ENCODE results near the gene PGR.

PGR gene

DNA sequence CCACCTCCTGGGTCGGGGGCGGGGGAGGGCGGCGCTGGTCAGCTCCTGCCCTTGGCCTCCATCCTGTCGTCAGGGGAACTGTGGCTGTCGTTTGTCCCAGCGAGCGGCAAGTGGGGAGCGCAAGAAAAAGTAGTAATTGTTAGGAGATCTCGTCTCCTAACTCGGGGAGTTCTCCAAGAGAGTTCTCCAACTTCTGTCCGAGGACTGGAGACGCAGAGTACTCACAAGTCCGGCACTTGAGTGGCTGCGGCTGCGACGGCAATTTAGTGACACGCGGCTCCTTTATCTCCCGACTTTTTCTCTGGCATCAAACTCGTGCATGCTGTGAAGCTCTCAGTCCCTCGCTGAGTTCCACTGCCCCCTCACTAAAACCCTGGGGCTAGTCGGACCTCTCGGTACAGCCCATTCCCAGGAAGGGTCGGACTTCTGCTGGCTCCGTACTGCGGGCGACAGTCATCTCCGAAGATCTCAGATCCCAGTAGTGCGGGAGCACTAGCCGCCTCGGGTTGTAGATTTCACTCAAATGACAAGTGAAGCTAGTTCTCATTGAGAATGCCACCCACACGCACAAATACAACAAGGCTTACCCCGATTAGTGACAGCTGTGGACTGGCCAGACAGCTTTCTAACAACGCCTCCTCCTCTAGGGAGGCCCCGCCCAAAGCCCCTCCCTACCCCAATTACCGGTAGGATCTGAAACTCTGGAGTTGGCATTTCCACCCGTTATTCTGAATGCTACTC, at the start of gene PGR:
Gene PGR, minus strand, starts transcription at position 611 of the 741 bp plus-strand sequence. CDS start 743 bp downstream, outside the sequence.
- DNase-seq = no peak

DNA sequence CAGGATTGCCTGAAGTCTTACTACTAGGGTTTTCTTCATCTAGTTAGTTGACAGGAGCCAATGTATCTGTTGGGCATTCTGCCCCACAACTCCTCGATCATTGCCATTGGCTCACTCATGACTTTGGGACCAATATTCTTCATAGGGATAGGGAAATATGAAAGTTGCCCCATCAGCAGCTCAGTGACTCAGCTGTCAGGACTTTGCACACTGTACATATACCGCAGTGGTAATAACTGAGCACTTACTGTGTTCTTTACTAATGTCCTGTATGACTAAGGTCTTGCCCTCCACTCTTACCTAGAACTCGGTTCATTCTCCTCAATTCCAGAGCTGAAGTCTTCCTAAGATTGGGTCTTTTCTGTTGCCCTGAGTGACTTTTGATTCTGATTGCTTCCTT, 46.8 kb upstream of the PGR start:
- no peak for DNase-seq

- no peak for DNase-seq
Observed at GRCh38 chr11:101169944-101170343, 40.3 kb upstream of the PGR start.

- DNase-seq = no peak
Observed at GRCh38 chr11:101166038-101166437, 36.4 kb upstream of the PGR start.

- no peak for DNase-seq
Observed at GRCh38 chr11:101158119-101158518, 28.5 kb upstream of the PGR start.

DNA sequence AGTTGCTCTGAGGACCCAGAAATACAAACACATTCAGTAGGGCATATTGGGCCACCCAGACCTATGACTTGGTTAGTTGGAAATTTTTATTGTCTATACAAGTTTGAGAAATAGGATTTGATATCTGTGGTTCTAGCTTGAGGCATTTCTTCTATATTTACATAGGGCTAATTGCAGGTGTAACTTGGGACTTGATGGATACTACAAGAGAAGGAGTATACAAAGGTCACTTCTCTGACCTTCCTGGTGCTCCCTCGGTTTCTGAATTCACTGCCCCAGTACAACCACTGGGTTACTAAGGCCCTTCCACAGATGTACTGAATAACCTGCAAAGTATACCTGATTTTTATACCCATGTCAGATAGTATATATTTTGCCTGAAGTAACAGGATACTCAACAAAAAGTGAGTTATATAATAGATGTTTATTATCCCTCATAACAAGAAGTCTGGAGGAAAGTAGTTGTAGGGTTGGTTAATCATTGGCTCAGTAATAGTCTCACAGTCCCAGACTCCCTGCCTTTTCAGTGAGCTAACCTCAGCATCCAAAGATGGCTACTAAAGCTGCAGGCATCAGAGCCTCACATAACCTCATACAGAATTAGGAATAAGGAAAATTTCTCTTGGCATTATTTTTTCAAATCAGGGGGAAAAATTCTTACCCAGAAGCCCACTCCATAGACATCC, 8.8 kb upstream of the PGR start:
- no peak for DNase-seq

DNA sequence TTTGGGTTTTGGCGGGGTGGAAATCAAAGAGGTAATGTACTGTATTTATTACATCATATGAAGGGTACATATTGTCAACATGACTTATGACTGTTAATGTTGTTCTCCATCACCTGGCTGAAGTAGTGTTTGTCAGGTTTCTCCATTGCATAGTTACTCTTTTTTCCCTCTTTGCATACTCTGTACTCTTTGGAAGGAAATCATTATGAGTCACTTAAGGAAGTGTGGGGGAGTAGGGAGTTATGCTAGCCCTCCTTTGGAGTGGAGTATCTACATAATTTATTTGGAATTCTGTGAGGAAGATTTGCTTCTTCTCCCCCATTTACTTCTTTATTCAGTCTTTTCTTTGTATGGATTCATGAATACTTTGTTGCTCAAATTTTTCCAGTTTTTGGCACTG, 3.6 kb upstream of the PGR start:
- DNase-seq = no peak

DNA sequence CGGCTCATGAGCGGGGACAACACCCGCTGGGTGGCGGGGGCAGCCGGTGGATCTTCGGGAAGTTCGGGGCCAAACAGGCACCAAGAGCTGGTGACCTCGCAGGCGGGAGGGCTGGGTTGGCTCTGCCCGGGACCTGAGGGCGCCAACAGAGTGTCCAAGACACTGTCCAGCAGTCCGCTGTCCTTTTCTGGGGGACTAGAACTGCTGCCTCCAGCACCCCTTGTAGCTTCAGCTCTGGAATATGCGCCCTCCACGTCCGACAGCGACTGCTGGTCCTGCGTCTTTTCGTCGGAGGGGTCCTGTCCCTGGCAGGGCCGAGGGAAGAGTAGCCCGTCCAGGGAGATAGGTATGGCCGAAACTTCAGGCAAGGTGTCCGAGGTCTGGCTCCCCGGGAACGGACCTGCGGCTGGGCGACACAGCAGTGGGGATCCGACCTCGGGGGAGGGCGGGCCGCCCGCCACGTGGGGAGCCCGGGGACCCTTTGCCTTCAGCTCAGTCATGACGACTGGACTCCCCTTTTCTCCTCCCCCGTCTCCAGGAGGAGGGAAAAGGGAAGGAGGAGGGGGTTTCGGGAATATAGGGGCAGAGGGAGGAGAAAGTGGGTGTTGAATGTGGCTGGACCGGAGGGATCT, 926 bp downstream of the PGR start:
- no peak for DNase-seq

DNA sequence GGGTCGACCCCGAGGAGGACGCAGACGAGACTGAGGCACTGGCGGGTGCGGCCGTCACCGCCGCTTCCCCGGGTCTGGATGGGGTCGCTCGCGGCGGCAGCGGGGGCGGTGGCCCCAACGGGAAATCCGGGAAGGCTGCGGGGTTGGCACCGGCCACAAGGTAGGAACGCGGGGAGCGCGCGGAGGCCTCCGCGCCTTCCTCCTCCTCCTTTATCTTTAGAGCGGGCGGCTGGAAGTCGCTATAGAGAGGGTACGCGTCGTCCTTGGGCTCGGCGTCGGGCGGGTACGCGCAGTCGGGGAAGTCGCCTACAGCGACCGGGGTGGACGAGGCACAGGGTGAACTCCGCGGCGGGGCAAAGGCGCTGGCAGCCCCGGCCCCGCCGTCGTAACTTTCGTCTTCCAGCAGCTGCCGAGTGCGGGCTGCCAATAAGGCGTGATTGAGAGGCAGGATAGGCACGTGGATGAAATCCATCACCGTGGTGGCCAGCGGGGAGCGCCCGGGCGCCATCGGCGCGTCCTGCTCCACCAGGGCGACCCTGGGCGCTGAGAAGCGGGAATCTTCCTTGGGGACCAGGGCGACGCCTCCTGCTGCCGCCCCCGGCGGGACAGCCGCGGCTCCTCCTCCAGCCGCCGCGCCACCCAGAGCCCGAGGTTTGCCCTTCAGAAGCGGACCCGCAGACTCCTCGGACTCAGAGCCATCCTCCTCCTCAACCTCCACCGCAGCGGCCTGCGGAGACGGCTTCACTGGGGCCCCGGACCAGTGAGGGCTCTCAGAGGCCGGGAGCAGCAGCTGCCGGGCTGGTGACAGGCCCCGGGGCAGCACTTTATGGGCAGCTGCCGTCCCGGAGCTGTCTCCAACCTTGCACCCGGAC, 1.7 kb downstream of the PGR start:
- DNase-seq = no peak

DNA sequence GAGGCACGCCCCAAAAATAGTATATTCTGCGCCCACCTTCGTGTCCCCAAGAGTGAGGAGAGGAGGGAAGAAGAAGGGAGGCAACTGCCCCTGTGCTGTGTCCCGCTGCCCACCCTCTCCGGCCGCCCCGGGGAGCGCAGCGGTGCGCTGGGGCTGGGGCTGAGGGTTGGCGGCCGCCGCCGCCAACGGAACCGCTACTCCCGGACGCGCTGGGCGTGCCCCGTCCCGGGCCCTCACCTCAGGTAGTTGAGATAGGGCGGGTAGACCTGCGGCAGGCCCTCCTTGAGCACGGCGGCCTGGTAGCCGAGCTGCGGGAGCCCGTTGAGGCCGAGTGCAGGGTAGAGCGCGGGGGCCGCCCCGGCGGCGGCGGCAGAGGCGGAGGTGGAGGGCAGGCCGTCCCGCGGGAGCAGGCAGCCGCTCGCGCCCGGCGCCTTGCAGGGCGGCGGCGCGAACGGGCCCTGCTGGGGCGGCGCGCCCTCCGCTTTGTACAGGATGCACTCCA, 2.4 kb downstream of the PGR start:
- DNase-seq = no peak

DNA sequence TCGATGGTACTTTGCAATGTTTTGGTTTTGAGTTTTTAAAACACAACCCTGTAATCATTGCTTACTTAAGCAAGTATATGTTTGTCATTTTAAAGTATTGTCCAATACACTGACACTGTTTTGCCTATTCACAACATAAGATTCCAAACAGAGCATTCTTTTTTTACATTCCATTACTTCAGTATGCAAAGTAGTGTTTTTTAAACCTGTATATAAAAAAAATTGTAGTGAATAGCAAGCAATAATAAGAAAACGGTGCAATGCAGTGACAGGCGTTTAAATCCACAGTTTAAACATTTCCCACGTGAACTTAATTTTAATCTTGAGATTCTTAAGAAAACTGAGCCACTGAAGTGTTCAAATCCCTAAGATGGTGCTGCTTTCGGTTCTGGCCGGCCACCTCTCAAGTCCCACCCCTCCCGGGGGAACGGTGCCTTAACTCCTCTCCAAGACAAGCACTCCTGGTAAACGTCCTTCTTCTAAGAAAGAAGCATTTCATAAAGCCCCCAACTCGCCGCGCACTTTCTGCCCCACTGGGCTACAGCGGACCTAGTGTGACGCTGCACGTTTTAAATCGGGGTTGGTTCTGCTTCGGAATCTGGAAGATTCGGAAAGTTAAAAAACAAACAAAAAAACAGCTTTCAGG, 2.9 kb downstream of the PGR start:
- no peak for DNase-seq

- DNase-seq = no peak
Observed at GRCh38 chr11:101115671-101116160, 13.9 kb downstream of the PGR start.

DNA sequence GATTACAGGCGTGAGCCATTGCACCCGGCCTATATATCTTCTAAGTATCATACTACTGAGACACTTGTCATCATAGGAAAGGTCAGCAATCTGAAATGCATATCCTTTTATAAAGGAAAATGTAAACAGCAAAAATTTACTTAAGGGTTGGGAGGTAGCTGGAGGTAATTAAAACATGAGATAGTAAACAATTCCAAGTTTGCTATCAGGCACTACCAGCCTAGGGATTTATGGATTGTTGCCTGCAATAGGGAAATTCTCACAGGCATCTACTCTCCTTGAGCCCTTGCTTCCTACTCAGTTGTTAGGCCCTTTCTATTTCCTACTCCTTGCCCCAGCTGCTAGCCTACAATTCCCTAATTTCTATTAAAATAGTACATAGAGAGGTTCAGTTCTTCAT, 16.1 kb downstream of the PGR start:
- no peak for DNase-seq

DNA sequence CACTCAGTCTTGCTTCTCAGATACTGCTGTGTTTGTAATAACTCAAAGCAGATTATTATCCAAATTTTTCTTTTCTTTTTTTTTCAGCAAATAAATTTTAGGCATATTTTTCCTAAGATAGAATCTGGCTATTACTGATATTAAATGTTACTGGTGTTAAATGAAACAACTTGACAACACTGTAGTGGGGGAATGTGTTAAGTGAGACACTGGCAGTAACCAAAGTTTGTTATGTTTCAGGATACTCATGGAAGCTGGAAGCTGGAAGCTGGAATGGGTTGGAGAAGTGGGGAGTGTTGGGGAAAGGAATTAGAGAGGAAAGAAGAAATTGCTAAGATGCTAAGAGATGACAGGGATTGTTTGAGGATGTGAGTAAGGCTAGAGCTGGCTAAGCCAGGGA, 24.9 kb downstream of the PGR start:
- DNase-seq = no peak

- DNase-seq = no peak
Observed at GRCh38 chr11:101103433-101103832, 26.2 kb downstream of the PGR start.

GRCh38 chr11:101100601-101101000, 29.0 kb downstream of the PGR start:
- DNase-seq = no peak

DNA sequence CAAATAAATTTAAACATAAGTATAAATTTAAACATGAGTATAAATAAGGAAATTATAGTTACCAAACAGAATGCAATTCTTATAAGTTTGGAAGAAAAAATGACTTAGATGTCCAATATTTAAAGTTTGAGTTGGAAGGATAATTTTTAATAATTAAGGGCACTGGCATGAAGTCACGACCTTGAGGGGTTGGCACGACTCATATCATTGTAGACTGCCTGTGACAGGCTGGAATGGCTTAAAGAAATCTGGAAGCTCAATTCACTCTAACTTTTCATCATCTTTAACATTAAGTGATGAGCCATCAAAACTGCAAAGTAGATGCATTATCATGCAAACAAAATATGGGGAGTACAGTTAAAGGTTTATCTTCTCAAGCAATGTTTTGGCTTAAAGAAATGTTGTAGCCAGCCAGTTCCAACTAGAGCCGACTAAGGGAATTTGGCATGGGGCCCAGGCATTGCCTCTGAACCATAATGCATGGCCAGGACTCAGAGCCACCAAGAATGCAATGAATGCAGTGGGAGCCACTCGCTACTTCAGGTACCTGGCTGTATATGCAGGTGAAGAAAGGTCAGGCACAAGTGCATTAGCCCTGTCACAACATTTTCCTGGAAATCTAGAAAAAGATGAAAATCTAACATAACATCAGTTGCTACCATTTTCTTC, 33.4 kb downstream of the PGR start:
- no peak for DNase-seq

- no peak for DNase-seq
Observed at GRCh38 chr11:101091781-101092180, 37.8 kb downstream of the PGR start.

DNA sequence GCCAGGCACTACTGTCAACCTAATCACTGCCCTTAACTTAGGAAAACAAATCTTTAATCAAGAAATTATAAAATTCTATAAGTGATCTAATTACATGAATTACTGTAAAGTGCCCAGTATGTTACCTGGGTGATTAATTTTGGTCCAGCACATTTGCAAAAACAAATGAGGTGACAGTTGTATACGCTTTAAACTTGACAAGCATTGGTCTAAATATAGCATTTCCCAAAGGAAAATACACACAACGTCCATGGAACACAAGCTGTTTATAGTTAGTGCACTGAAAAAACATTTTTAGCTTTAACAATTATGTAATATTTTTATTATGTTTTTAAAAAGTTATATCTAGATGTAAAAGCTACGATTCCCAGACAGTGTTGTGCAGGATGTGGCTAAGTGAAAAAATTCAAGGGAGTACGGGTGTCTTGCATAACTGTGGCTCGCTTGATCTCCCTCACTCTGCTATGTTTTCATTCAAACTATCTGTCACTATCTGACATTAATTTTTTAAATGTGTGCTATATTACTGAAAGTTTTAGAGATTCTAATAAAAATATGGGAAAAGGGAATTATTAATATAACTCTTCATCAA, 38.8 kb downstream of the PGR start:
- DNase-seq = no peak

DNA sequence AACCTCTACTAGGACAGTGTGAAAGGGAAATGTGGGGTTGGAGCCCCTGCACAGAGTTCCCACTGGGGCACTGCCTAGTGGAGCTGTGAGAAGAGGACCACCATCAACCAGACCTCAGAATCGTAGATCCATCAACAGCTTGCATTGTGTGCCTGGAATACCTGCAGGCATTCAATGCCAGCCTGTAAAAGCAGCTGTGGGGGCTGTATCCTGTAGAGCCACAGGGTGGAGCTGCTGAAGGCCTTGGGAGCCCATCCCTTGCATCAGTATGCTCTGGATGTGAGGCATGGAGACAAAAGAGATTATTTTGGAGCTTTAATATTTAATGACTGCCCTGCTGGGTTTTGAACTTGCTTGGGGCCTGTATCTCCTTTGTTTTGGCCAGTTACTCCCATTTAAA, 46.3 kb downstream of the PGR start:
- no peak for DNase-seq

GRCh38 chr11:101082813-101083212, 46.8 kb downstream of the PGR start:
- DNase-seq = no peak
